ENCODE measurements around the gene YJU2.

DNA sequence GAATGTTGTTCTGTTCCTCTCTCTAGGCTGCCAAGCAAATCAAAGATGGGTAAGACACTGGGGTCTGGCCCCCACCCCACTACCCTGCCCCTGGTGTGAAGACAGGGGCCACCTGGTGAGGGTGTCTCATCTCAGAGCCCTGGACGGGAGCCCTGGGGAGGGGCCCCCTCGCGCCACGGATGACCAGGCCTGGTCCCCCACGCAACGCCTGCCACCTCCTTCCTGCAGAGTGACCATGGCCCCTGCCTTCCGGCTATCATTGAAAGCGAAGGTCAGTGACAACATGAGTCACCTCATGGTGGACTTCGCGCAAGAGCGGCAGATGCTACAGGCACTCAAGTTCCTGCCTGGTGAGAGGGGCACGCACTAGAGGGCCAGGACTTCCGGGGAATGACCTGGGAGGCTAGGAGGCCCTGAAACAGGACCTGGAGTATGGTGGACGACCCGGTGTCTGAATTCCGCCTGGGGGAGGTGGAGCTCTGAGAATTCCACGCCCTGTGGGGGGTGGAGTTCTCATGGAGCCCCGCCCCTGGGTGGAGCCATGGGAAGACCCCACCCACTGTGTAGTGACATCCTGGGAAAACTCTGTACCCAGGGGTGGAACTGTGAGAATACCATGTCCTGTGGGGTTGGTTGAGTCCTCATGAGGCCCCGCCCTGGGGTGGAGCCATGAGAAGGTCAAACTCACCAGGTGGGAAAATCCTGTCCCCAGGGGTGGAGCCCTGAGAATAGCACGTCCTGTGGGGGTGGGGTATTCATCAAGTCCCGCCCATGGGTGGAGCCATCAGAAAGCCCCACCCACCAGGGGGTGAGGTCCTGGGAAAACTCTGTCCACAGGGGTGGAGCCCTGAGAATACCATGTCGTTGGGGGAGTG is 63.6 kb downstream of the YJU2 start:
- TF ChIP-seq CTCF (IDR thresholded peaks at IDR 0.05; ENCODE audit: low read length) (no peak), EZH2 (optimal IDR thresholded peaks at IDR 0.05; ENCODE audit: low read depth, low read length) (no peak)
